T-cell (primary cell): ENCODE results near the gene ARSD. TPM values are rescaled to one million over a fixed set of nuclear protein-coding genes. Genes with fewer than 3 reads are reported as not detected.

Experiments
- ATAC-seq, 4 experiments: fragments of 200-7000 bp in 3 of 4; fragments of 150-1000 bp in 1 of 4; cut with Tn5 transposase; replicated peaks in 1 of 4; 1 replicate in 3 of 4; 2 replicates in 1 of 4; pipeline ENCODE4 v1.10.0; 2021; ENCODE audit warnings: moderate library complexity in 3 of 4, mild to moderate bottlenecking in 2 of 4, moderate number of reproducible peaks in 1 of 4
- CTCF ChIA-PET, 2 donors: fragments of 300-600 bp; sonication (Branson Sonifier 250); formaldehyde crosslinking; loops; one replicate each; lab custom pipeline; 2022; ENCODE audit warnings: antibody characterized with exemption in 2 of 2; lab: Charles Lee
- POLR2A ChIA-PET, 2 donors: fragments of 300-600 bp; sonication (Branson Sonifier 250); formaldehyde crosslinking; loops; one replicate each; lab custom pipeline; 2022; ENCODE audit warnings: antibody characterized with exemption in 2 of 2; lab: Charles Lee
- DNase-seq, 35 experiments: peaks; one replicate each; pipeline versions ENCODE4 v3.0.0 to v3.0.0-alpha.2; 2013 to 2023
- H3K27ac ChIP-seq: one replicate; pipeline ENCODE4 v1.5.1; 2013; ENCODE audit warnings: low read length
- H3K27me3 ChIP-seq, 2 experiments: replicated peaks in 1 of 2; 1 replicate in 1 of 2; 2 replicates in 1 of 2; pipeline versions ENCODE4 v1.6.1 to v1.7.0; 2013; ENCODE audit warnings: low read length in 1 of 2, mixed read lengths in 1 of 2; ENCODE audit not compliant: control insufficient read depth in 2 of 2, insufficient read depth in 2 of 2; ENCODE audit errors: extremely low read depth in 1 of 2
- H3K36me3 ChIP-seq, 2 donors: 1 replicate in 1 of 2; 2 replicates in 1 of 2; pipeline versions ENCODE4 v1.6.1 to v1.7.0; 2013; ENCODE audit warnings: low read length in 1 of 2; ENCODE audit not compliant: control insufficient read depth in 2 of 2, insufficient read depth in 1 of 2; ENCODE audit errors: extremely low read depth in 1 of 2
- H3K4me1 ChIP-seq, 2 experiments: 1 replicate in 1 of 2; 2 replicates in 1 of 2; pipeline versions ENCODE4 v1.6.1 to v1.7.0; 2013; ENCODE audit warnings: low read length in 2 of 2, mixed read lengths in 1 of 2; ENCODE audit not compliant: insufficient read depth in 2 of 2, control insufficient read depth in 1 of 2; ENCODE audit errors: extremely low read depth in 1 of 2
- H3K4me3 ChIP-seq, 2 donors: 1 replicate in 1 of 2; 2 replicates in 1 of 2; pipeline versions ENCODE4 v1.5.1 to v1.7.0; 2013; ENCODE audit warnings: mild to moderate bottlenecking in 2 of 2, low read length in 1 of 2, moderate library complexity in 1 of 2; ENCODE audit not compliant: control insufficient read depth in 1 of 2; ENCODE audit errors: extremely low read depth in 1 of 2
- H3K9me3 ChIP-seq: 2 replicates; pipeline ENCODE4 v1.7.0; 2013
- H3K27ac Mint-ChIP-seq, 2 donors: one replicate each; pipeline ENCODE4 v1.8.0; 2020 to 2021; ENCODE audit warnings: mild to moderate bottlenecking in 2 of 2, mixed read lengths in 2 of 2
- H3K27me3 Mint-ChIP-seq, 2 donors: one replicate each; pipeline ENCODE4 v1.8.0; 2021 to 2022; ENCODE audit warnings: mixed read lengths in 2 of 2
- H3K36me3 Mint-ChIP-seq: one replicate; pipeline ENCODE4 v1.8.0; 2021; ENCODE audit warnings: mixed read lengths
- H3K4me1 Mint-ChIP-seq, 3 donors: one replicate each; pipeline ENCODE4 v1.8.0; 2020 to 2022; ENCODE audit warnings: mixed read lengths in 3 of 3, mild to moderate bottlenecking in 1 of 3
- H3K4me3 Mint-ChIP-seq, 3 donors: one replicate each; pipeline ENCODE4 v1.8.0; 2020 to 2022; ENCODE audit warnings: mild to moderate bottlenecking in 3 of 3, mixed read lengths in 3 of 3, moderate library complexity in 3 of 3
- H3K9me3 Mint-ChIP-seq, 3 donors: one replicate each; pipeline ENCODE4 v1.8.0; 2020 to 2022; ENCODE audit warnings: mixed read lengths in 3 of 3
- whole genome bisulfite sequencing: methylation state at CpG from one replicate; pipeline ENCODE4 v1.1.5; 2013; ENCODE audit warnings: missing lambda C conversion rate; ENCODE audit not compliant: insufficient coverage; 5-methylcytosine and 5-hydroxymethylcytosine counted together
- total RNA-seq, 35 experiments: library from RNA in 6 of 35; stranded (reverse) in 6 of 35; fragments of 120-200 nt in 1 of 35; gene quantifications; one replicate each; pipeline versions ENCODE4 v1.2.1 to v1.2.4 and lab custom pipeline; 2013 to 2026

Gene ARSD
- total RNA-seq, 5 donors from 2014 or later (not counting 1 experiment from before 2014, with no cell fraction given), result 1.4 to 4.7 (median 3.1) TPM

DNA sequence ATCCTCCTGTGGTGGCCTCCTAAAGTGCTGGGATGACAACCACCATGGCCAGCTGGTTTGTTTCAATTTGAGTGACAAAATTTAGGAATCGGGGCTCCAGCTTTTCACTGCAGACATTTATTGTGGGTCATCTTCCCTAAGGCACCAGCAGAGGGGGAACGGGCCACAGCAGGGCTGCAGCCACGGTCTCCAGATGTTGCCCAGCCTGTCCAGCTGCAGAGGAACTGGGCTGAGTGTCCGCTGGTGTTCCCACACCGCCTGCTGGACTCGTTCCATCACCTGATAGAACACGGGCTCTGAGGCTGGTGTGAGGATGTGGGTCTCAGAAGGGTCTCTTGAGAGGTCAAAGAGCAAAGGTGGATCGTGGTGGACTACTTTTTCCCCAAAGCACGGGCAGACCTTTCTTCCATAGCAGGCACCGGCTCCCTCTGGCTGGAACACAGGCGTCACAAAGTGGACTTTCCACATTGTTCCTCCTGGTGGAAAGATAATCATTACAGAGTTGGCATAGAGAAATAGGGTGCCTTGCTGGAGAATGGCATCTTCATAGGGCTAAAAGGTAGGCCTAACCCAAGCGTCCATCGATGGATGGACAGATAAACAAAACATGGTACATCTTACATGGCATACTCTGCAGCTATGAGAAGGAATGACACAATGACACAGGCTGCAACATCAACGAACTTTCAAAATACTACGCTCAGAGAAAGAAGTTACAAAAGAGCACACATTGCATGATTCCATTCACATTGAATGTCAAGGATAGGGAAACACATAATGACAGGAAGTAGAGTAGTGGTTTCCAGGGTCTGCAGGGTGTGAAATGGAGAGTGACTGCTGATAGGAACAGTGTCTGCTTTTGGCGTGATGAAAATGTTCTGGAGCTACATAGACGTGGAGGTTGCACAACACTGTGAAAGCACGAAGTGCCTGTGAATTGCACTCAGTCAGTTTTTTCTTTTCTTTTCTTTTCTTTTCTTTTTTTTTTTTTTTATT, 5.9 kb upstream of the ARSD start:
- Histone ChIP-seq H3K36me3 (no peaks in the 10 kb centered on the region), H3K9me3 (no peaks in the 10 kb centered on the region), H3K4me3 (no peak overlapping the region), H3K27me3 (peaks cover 0 to 8% of the 10 kb centered on the region in 2 experiments), H3K4me1 (no peaks in the 10 kb centered on the region), H3K27ac (no peak overlapping the region)
- Mint-ChIP-seq H3K4me3 (no peak overlapping the region), H3K9me3 (no peaks in the 10 kb centered on the region), H3K36me3 (no peaks in the 10 kb centered on the region), H3K27me3 (peaks cover 6 to 11% of the 10 kb centered on the region in 2 donors), H3K27ac (no peak overlapping the region), H3K4me1 (peaks cover 0 to 4% (median 2%) of the 10 kb centered on the region in 3 donors)
- 79% methylated on average over 5 of the region's 18 CpGs for WGBS
- CTCF ChIA-PET, result no interaction called here
- no peak for ATAC-seq
- POLR2A ChIA-PET, result interaction anchor here in 1 of 2 donors (0.9 kb wide), 1 partner anchor 71 kb away, joined by 4 read pairs; the partner anchor contains the start of gene ARSH
- DNase-seq, result no peak

- ChIA-PET POLR2A (no interaction called here), CTCF (no interaction called here)
- no peak for DNase-seq
- H3K4me3 Mint-ChIP-seq, result no peak overlapping the region
- ATAC-seq, result no peak
- H3K27ac Mint-ChIP-seq, result no peak overlapping the region
- 54% methylated on average over 13 of the region's 19 CpGs for WGBS
- H3K36me3 Mint-ChIP-seq, result no peaks in the 10 kb centered on the region
- H3K4me1 Mint-ChIP-seq, result peaks cover 0 to 4% (median 2%) of the 10 kb centered on the region in 3 donors
- no peaks in the 10 kb centered on the region for H3K9me3 Mint-ChIP-seq
- no peaks in the 10 kb centered on the region for H3K9me3 ChIP-seq
- peaks cover 6 to 12% of the 10 kb centered on the region in 2 donors for H3K27me3 Mint-ChIP-seq
- H3K4me3 ChIP-seq, result no peak overlapping the region
- H3K36me3 ChIP-seq, result no peaks in the 10 kb centered on the region
- peaks cover 0 to 4% of the 10 kb centered on the region in 2 experiments for H3K4me1 ChIP-seq
- H3K27ac ChIP-seq, result no peak overlapping the region
- H3K27me3 ChIP-seq, result peaks cover 0 to 8% of the 10 kb centered on the region in 2 experiments
These were observed 4.2 kb upstream of the ARSD start for GRCh38 chrX:2933125-2933900.

DNA sequence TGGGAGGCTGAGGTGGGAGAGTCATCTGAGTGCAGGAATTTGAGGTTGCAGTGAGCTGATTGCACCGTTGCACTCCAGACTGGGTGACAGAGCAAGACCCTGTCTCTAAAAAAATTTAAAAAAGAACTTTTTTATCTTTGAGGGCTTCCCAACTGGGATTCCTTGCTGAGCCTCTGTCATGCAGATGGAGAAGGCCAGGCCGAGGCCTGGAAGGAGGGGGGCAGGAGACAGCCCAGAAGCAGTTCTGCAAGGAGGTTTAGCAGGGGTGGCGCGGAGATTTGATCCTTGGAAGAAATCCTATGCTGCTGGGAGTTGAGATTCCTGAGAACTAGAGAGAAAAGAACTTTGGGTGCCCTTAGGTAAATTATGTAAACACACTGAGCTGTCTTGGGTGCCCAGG, 2.5 kb upstream of the ARSD start:
- H3K27me3 Mint-ChIP-seq, result peaks cover 6 to 12% of the 10 kb centered on the region in 2 donors
- no peaks in the 10 kb centered on the region for H3K36me3 Mint-ChIP-seq
- no peaks in the 10 kb centered on the region for H3K9me3 ChIP-seq
- H3K27ac Mint-ChIP-seq, result no peak overlapping the region
- no peak for ATAC-seq
- H3K9me3 Mint-ChIP-seq, result no peaks in the 10 kb centered on the region
- no peaks in the 10 kb centered on the region for H3K36me3 ChIP-seq
- POLR2A ChIA-PET, result no interaction called here
- no peak overlapping the region for H3K4me3 Mint-ChIP-seq
- DNase-seq, result no peak
- H3K4me1 Mint-ChIP-seq, result peaks cover 0 to 4% (median 4%) of the 10 kb centered on the region in 3 donors
- H3K4me1 ChIP-seq, result peaks cover 0 to 4% of the 10 kb centered on the region in 2 experiments
- CTCF ChIA-PET, result interaction anchor here in 1 of 2 donors (0.6 kb wide), 1 partner anchor 1009 kb away, joined by 3 read pairs; no protein-coding TSS in a partner anchor
- H3K4me3 ChIP-seq, result no peak overlapping the region
- 67% methylated on average over 1 of the region's 4 CpGs for WGBS
- H3K27me3 ChIP-seq, result peaks cover 0 to 5% of the 10 kb centered on the region in 2 experiments
- no peak overlapping the region for H3K27ac ChIP-seq

DNA sequence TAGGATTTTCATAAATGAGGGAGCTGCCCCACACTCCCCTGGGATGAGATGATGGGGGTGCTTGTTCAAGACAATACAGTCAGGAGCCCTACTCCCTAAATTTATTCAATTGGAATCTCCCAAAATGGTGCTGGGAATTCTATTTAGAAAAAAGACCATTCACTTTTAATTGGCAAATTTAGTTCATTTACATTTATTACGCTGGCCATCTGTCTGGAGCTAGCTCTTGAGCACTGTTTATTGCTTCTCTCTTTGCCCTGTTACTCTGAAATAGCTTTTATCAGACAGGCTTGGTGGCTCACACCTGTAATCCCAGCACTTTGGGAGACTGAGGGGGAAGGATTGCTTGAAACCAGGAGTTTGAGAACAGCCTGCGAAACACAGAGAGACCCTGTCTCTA, 2.0 kb upstream of the ARSD start:
- POLR2A ChIA-PET, result no interaction called here
- Histone ChIP-seq H3K4me1 (peaks cover 0 to 4% of the 10 kb centered on the region in 2 experiments), H3K27ac (no peak overlapping the region), H3K36me3 (no peaks in the 10 kb centered on the region), H3K9me3 (no peaks in the 10 kb centered on the region), H3K27me3 (peaks cover 0 to 5% of the 10 kb centered on the region in 2 experiments), H3K4me3 (no peak overlapping the region)
- CTCF ChIA-PET, result interaction anchor here in 1 of 2 donors (0.6 kb wide), 1 partner anchor 1010 kb away, joined by 3 read pairs; no protein-coding TSS in a partner anchor
- ATAC-seq (no peak), DNase-seq (no peak)
- peaks cover 6 to 12% of the 10 kb centered on the region in 2 donors for H3K27me3 Mint-ChIP-seq
- H3K4me3 Mint-ChIP-seq, result no peak overlapping the region
- no CpG with 5 or more reads among the region's 2 CpGs for WGBS
- H3K36me3 Mint-ChIP-seq, result no peaks in the 10 kb centered on the region
- H3K9me3 Mint-ChIP-seq, result no peaks in the 10 kb centered on the region
- H3K4me1 Mint-ChIP-seq, result peaks cover 0 to 4% (median 4%) of the 10 kb centered on the region in 3 donors
- no peak overlapping the region for H3K27ac Mint-ChIP-seq

- Mint-ChIP-seq H3K27me3 (peaks cover 6 to 12% of the 10 kb centered on the region in 2 donors), H3K9me3 (no peaks in the 10 kb centered on the region), H3K36me3 (no peaks in the 10 kb centered on the region), H3K4me3 (peak overlapping the region; percentile 45 to 72 (median 59)), H3K27ac (peak overlapping the region in 1 of 2 donors; percentile 22), H3K4me1 (peaks cover 0 to 4% (median 4%) of the 10 kb centered on the region in 3 donors)
- ChIA-PET CTCF (no interaction called here), POLR2A (interaction anchor here in 1 of 2 donors (0.6 kb wide), 1 partner anchor 173 kb away, joined by 4 read pairs; no protein-coding TSS in a partner anchor)
- ATAC-seq (peak in 1 of 4 experiments; percentile 15), DNase-seq (peak in 3 of 35 experiments; percentile 0 to 12 (median 5))
- WGBS, result 29% methylated on average over 11 of the region's 27 CpGs
- Histone ChIP-seq H3K9me3 (no peaks in the 10 kb centered on the region), H3K27me3 (peaks cover 0 to 1% of the 10 kb centered on the region in 2 experiments), H3K4me3 (no peak overlapping the region), H3K36me3 (no peaks in the 10 kb centered on the region), H3K27ac (no peak overlapping the region), H3K4me1 (peaks cover 0 to 4% of the 10 kb centered on the region in 2 experiments)
These were observed 952 bp downstream of the ARSD start for GRCh38 chrX:2928191-2928582.
